DOHH2 (cell line): Measurements from ENCODE around the gene DNMT3A.

Experiments used
- EZH2phosphoT487 ChIP-seq: fragments of 200-600 bp; sonication (generic); IDR thresholded peaks from 2 replicates; pipeline ENCODE4 v1.6.1; 2017; ENCODE audit warnings: borderline replicate concordance, mild to moderate bottlenecking, antibody characterized with exemption, low read length, moderate library complexity, mixed read lengths
- TF ChIP-seq, protein P1 (sequence below): fragments of 200-600 bp; sonication (generic); IDR thresholded peaks from one replicate; pipeline ENCODE4 v1.5.1; 2014; ENCODE audit warnings: antibody characterized with exemption, mild to moderate bottlenecking, low read depth, low read length; ENCODE audit not compliant: poor library complexity, severe bottlenecking

GRCh38 chr2:25338401-25338800, 3.3 kb downstream of the DNMT3A start:
- TF ChIP-seq, protein P1, sequence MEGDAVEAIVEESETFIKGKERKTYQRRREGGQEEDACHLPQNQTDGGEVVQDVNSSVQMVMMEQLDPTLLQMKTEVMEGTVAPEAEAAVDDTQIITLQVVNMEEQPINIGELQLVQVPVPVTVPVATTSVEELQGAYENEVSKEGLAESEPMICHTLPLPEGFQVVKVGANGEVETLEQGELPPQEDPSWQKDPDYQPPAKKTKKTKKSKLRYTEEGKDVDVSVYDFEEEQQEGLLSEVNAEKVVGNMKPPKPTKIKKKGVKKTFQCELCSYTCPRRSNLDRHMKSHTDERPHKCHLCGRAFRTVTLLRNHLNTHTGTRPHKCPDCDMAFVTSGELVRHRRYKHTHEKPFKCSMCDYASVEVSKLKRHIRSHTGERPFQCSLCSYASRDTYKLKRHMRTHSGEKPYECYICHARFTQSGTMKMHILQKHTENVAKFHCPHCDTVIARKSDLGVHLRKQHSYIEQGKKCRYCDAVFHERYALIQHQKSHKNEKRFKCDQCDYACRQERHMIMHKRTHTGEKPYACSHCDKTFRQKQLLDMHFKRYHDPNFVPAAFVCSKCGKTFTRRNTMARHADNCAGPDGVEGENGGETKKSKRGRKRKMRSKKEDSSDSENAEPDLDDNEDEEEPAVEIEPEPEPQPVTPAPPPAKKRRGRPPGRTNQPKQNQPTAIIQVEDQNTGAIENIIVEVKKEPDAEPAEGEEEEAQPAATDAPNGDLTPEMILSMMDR, result no peak
- TF ChIP-seq EZH2phosphoT487, result no peak
